Measurements from ENCODE around the gene FAM89A.

The FAM89A gene

GRCh38 chr1:231000639-231001038 lies 39.4 kb downstream of the FAM89A start:
- Histone ChIP-seq H3K27ac (replicated peaks; ENCODE audit: low read length) (no peak overlapping the region), H3K79me1 (ENCODE audit: low read depth, low read length) (no peaks in the 10 kb centered on the region), H3K4me3 (ENCODE audit: low read length in 2 of 2) (no peak overlapping the region), H3K4ac (ENCODE audit: low read length) (no peak overlapping the region), H3K4me2 (ENCODE audit: insufficient read depth, low read length, poor library complexity, severe bottlenecking) (no peak overlapping the region), H2BK120ac (ENCODE audit: low read depth, low read length) (no peak overlapping the region), H3K27me3 (ENCODE audit: control insufficient read depth in 3 of 3, insufficient read depth in 3 of 3, low read depth in 1 of 3, low read length in 3 of 3) (no peaks in the 10 kb centered on the region), H3K4me1 (ENCODE audit: control insufficient read depth in 2 of 2, insufficient read depth in 1 of 2, low read depth in 1 of 2, low read length in 2 of 2) (no peaks in the 10 kb centered on the region), H2AK5ac (ENCODE audit: low read depth, low read length) (no peak overlapping the region), H2BK5ac (ENCODE audit: low read length) (no peak overlapping the region), H4K91ac (ENCODE audit: low read depth, low read length, poor library complexity) (no peak overlapping the region), H3K9me3 (replicated peaks in 1 of 2; ENCODE audit: control insufficient read depth in 2 of 2, insufficient read depth in 1 of 2, low read depth in 1 of 2, low read length in 2 of 2) (peaks cover 6 to 16% of the 10 kb centered on the region in 2 donors), H2AFZ (ENCODE audit: low read length) (no peak overlapping the region), H3K9ac (ENCODE audit: low read depth, low read length, poor library complexity) (no peak overlapping the region), H3K14ac (ENCODE audit: low read length) (no peak overlapping the region), H4K8ac (ENCODE audit: low read depth, low read length) (no peak overlapping the region), H3K23ac (ENCODE audit: low read depth, low read length, poor library complexity) (no peak overlapping the region), H2BK15ac (ENCODE audit: low read length) (no peak overlapping the region), H3K36me3 (replicated peaks in 1 of 2; ENCODE audit: control insufficient read depth in 2 of 2, insufficient read depth in 2 of 2, low read length in 2 of 2) (peaks cover 38 to 68% of the 10 kb centered on the region in 2 donors), H3K18ac (ENCODE audit: low read length) (no peak overlapping the region), H2BK12ac (ENCODE audit: low read length) (no peak overlapping the region)
- no peak for DNase-seq (ENCODE audit: low spot score)
- no CpG with 5 or more reads among the region's 1 CpG for WGBS, 2 donors (ENCODE audit: extremely low coverage in 2 of 2, insufficient read length in 2 of 2, insufficient replicate concordance in 1 of 2)

- H3K9me3 ChIP-seq (replicated peaks in 1 of 2; ENCODE audit: control insufficient read depth in 2 of 2, insufficient read depth in 1 of 2, low read depth in 1 of 2, low read length in 2 of 2), result peaks cover 6 to 16% of the 10 kb centered on the region in 2 donors
- no peak overlapping the region for H3K23ac ChIP-seq (ENCODE audit: low read depth, low read length, poor library complexity)
- H3K4me1 ChIP-seq (ENCODE audit: control insufficient read depth in 2 of 2, insufficient read depth in 1 of 2, low read depth in 1 of 2, low read length in 2 of 2), result no peaks in the 10 kb centered on the region
- H3K4me3 ChIP-seq (ENCODE audit: low read length in 2 of 2), result no peak overlapping the region
- no CpG with 5 or more reads among the region's 4 CpGs for WGBS, 2 donors (ENCODE audit: extremely low coverage in 2 of 2, insufficient read length in 2 of 2, insufficient replicate concordance in 1 of 2)
- H3K18ac ChIP-seq (ENCODE audit: low read length), result no peak overlapping the region
- H3K36me3 ChIP-seq (replicated peaks in 1 of 2; ENCODE audit: control insufficient read depth in 2 of 2, insufficient read depth in 2 of 2, low read length in 2 of 2), result peaks cover 38 to 72% of the 10 kb centered on the region in 2 donors
- H3K4ac ChIP-seq (ENCODE audit: low read length), result no peak overlapping the region
- no peak overlapping the region for H2AK5ac ChIP-seq (ENCODE audit: low read depth, low read length)
- H2BK5ac ChIP-seq (ENCODE audit: low read length), result no peak overlapping the region
- H3K14ac ChIP-seq (ENCODE audit: low read length), result no peak overlapping the region
- no peak for DNase-seq (ENCODE audit: low spot score)
- no peak overlapping the region for H2BK12ac ChIP-seq (ENCODE audit: low read length)
- H2BK15ac ChIP-seq (ENCODE audit: low read length), result no peak overlapping the region
- H2BK120ac ChIP-seq (ENCODE audit: low read depth, low read length), result no peak overlapping the region
- no peaks in the 10 kb centered on the region for H3K79me1 ChIP-seq (ENCODE audit: low read depth, low read length)
- no peak overlapping the region for H3K4me2 ChIP-seq (ENCODE audit: insufficient read depth, low read length, poor library complexity, severe bottlenecking)
- H3K27me3 ChIP-seq (ENCODE audit: control insufficient read depth in 3 of 3, insufficient read depth in 3 of 3, low read depth in 1 of 3, low read length in 3 of 3), result no peaks in the 10 kb centered on the region
- no peak overlapping the region for H3K9ac ChIP-seq (ENCODE audit: low read depth, low read length, poor library complexity)
- no peak overlapping the region for H2AFZ ChIP-seq (ENCODE audit: low read length)
- H4K8ac ChIP-seq (ENCODE audit: low read depth, low read length), result no peak overlapping the region
- H4K91ac ChIP-seq (ENCODE audit: low read depth, low read length, poor library complexity), result no peak overlapping the region
- H3K27ac ChIP-seq (replicated peaks; ENCODE audit: low read length), result no peak overlapping the region
Measured at GRCh38 chr1:231000201-231000600, 39.9 kb downstream of the FAM89A start.

GRCh38 chr1:230994860-230995259 lies 45.2 kb downstream of the FAM89A start:
- Histone ChIP-seq H2BK12ac (ENCODE audit: low read length) (no peak overlapping the region), H3K9ac (ENCODE audit: low read depth, low read length, poor library complexity) (no peak overlapping the region), H3K27ac (replicated peaks; ENCODE audit: low read length) (no peak overlapping the region), H3K4ac (ENCODE audit: low read length) (no peak overlapping the region), H2BK5ac (ENCODE audit: low read length) (no peak overlapping the region), H2AK5ac (ENCODE audit: low read depth, low read length) (no peak overlapping the region), H3K23ac (ENCODE audit: low read depth, low read length, poor library complexity) (no peak overlapping the region), H3K18ac (ENCODE audit: low read length) (no peak overlapping the region), H2BK120ac (ENCODE audit: low read depth, low read length) (no peak overlapping the region), H3K4me2 (ENCODE audit: insufficient read depth, low read length, poor library complexity, severe bottlenecking) (no peak overlapping the region), H3K4me1 (ENCODE audit: control insufficient read depth in 2 of 2, insufficient read depth in 1 of 2, low read depth in 1 of 2, low read length in 2 of 2) (no peaks in the 10 kb centered on the region), H4K8ac (ENCODE audit: low read depth, low read length) (no peak overlapping the region), H2AFZ (ENCODE audit: low read length) (no peak overlapping the region), H3K4me3 (ENCODE audit: low read length in 2 of 2) (no peak overlapping the region), H3K9me3 (replicated peaks in 1 of 2; ENCODE audit: control insufficient read depth in 2 of 2, insufficient read depth in 1 of 2, low read depth in 1 of 2, low read length in 2 of 2) (no peaks in the 10 kb centered on the region), H2BK15ac (ENCODE audit: low read length) (no peak overlapping the region), H3K79me1 (ENCODE audit: low read depth, low read length) (no peaks in the 10 kb centered on the region), H3K36me3 (replicated peaks in 1 of 2; ENCODE audit: control insufficient read depth in 2 of 2, insufficient read depth in 2 of 2, low read length in 2 of 2) (peaks cover 33 to 88% of the 10 kb centered on the region in 2 donors), H3K14ac (ENCODE audit: low read length) (no peak overlapping the region), H3K27me3 (ENCODE audit: control insufficient read depth in 3 of 3, insufficient read depth in 3 of 3, low read depth in 1 of 3, low read length in 3 of 3) (no peaks in the 10 kb centered on the region), H4K91ac (ENCODE audit: low read depth, low read length, poor library complexity) (no peak overlapping the region)
- WGBS, 2 donors (ENCODE audit: extremely low coverage in 2 of 2, insufficient read length in 2 of 2, insufficient replicate concordance in 1 of 2), result no CpG with 5 or more reads among the region's 1 CpG
- no peak for DNase-seq (ENCODE audit: low spot score)

- no CpG with 5 or more reads among the region's 7 CpGs for WGBS, 2 donors (ENCODE audit: extremely low coverage in 2 of 2, insufficient read length in 2 of 2, insufficient replicate concordance in 1 of 2)
- no peaks in the 10 kb centered on the region for H3K79me1 ChIP-seq (ENCODE audit: low read depth, low read length)
- no peak overlapping the region for H3K4me3 ChIP-seq (ENCODE audit: low read length in 2 of 2)
- H2BK12ac ChIP-seq (ENCODE audit: low read length), result no peak overlapping the region
- H3K23ac ChIP-seq (ENCODE audit: low read depth, low read length, poor library complexity), result no peak overlapping the region
- no peak overlapping the region for H3K9ac ChIP-seq (ENCODE audit: low read depth, low read length, poor library complexity)
- no peak overlapping the region for H2AK5ac ChIP-seq (ENCODE audit: low read depth, low read length)
- H3K27ac ChIP-seq (replicated peaks; ENCODE audit: low read length), result no peak overlapping the region
- no peak for DNase-seq (ENCODE audit: low spot score)
- H3K27me3 ChIP-seq (ENCODE audit: control insufficient read depth in 3 of 3, insufficient read depth in 3 of 3, low read depth in 1 of 3, low read length in 3 of 3), result no peaks in the 10 kb centered on the region
- no peak overlapping the region for H4K91ac ChIP-seq (ENCODE audit: low read depth, low read length, poor library complexity)
- no peaks in the 10 kb centered on the region for H3K9me3 ChIP-seq (replicated peaks in 1 of 2; ENCODE audit: control insufficient read depth in 2 of 2, insufficient read depth in 1 of 2, low read depth in 1 of 2, low read length in 2 of 2)
- H2BK120ac ChIP-seq (ENCODE audit: low read depth, low read length), result no peak overlapping the region
- H3K4ac ChIP-seq (ENCODE audit: low read length), result no peak overlapping the region
- H3K4me2 ChIP-seq (ENCODE audit: insufficient read depth, low read length, poor library complexity, severe bottlenecking), result no peak overlapping the region
- H3K18ac ChIP-seq (ENCODE audit: low read length), result no peak overlapping the region
- H2BK15ac ChIP-seq (ENCODE audit: low read length), result no peak overlapping the region
- peaks cover 14 to 69% of the 10 kb centered on the region in 2 donors for H3K36me3 ChIP-seq (replicated peaks in 1 of 2; ENCODE audit: control insufficient read depth in 2 of 2, insufficient read depth in 2 of 2, low read length in 2 of 2)
- no peak overlapping the region for H3K14ac ChIP-seq (ENCODE audit: low read length)
- no peak overlapping the region for H2BK5ac ChIP-seq (ENCODE audit: low read length)
- no peaks in the 10 kb centered on the region for H3K4me1 ChIP-seq (ENCODE audit: control insufficient read depth in 2 of 2, insufficient read depth in 1 of 2, low read depth in 1 of 2, low read length in 2 of 2)
- no peak overlapping the region for H4K8ac ChIP-seq (ENCODE audit: low read depth, low read length)
- no peak overlapping the region for H2AFZ ChIP-seq (ENCODE audit: low read length)
Measured at GRCh38 chr1:230992100-230992774, 47.8 kb downstream of the FAM89A start.

Measured in neuronal stem cell (in vitro differentiated cells).